H9 (cell line): Measurements from ENCODE around the gene UBA5. TPM values are rescaled to one million over a fixed set of nuclear protein-coding genes. Genes with fewer than 3 reads are reported as not detected.

Experiments used
- DNase-seq: peaks from one replicate; pipeline ENCODE4 v3.0.0-alpha.2; 2017
- H2AFZ ChIP-seq: one replicate; pipeline ENCODE4 v1.6.1; 2013; ENCODE audit warnings: mild to moderate bottlenecking, low read length, control low read depth, moderate library complexity
- H2AK5ac ChIP-seq: 2 replicates; pipeline ENCODE4 v1.6.1; 2013; ENCODE audit warnings: low read length, control low read depth, mixed read lengths; ENCODE audit not compliant: insufficient read length
- H2BK120ac ChIP-seq: one replicate; pipeline ENCODE4 v1.6.1; 2013; ENCODE audit warnings: low read depth, mild to moderate bottlenecking, low read length, control low read depth, inconsistent platforms; ENCODE audit not compliant: poor library complexity, severe bottlenecking
- H2BK12ac ChIP-seq: 2 replicates; pipeline ENCODE4 v1.6.1; 2013; ENCODE audit warnings: low read length, control low read depth, mixed read lengths, low read depth; ENCODE audit not compliant: insufficient read length
- H2BK15ac ChIP-seq: 2 replicates; pipeline ENCODE4 v1.6.1; 2013; ENCODE audit warnings: low read depth, low read length, control low read depth
- H2BK20ac ChIP-seq: one replicate; pipeline ENCODE4 v1.6.1; 2013; ENCODE audit warnings: low read depth, mild to moderate bottlenecking, low read length, control low read depth, inconsistent platforms; ENCODE audit not compliant: poor library complexity, severe bottlenecking
- H2BK5ac ChIP-seq: 2 replicates; pipeline ENCODE4 v1.6.1; 2013; ENCODE audit warnings: low read length, control low read depth, mixed read lengths; ENCODE audit not compliant: insufficient read length
- H3K14ac ChIP-seq: 2 replicates; pipeline ENCODE4 v1.6.1; 2013; ENCODE audit warnings: low read length, control low read depth; ENCODE audit not compliant: insufficient read depth
- H3K18ac ChIP-seq: 2 replicates; pipeline ENCODE4 v1.6.1; 2013; ENCODE audit warnings: low read depth, mild to moderate bottlenecking, mixed read lengths, low read length, control low read depth; ENCODE audit not compliant: insufficient read length
- H3K23ac ChIP-seq: 2 replicates; pipeline ENCODE4 v1.6.1; 2013; ENCODE audit warnings: low read length, control low read depth, mixed read lengths, low read depth; ENCODE audit not compliant: insufficient read length
- H3K23me2 ChIP-seq: 2 replicates; pipeline ENCODE4 v1.6.1; 2013; ENCODE audit warnings: low read depth, mild to moderate bottlenecking, mixed read lengths, low read length, control low read depth; ENCODE audit not compliant: insufficient read length, poor library complexity, severe bottlenecking
- H3K27ac ChIP-seq: 2 replicates; pipeline ENCODE4 v1.5.1; 2013; ENCODE audit warnings: low read length, control low read depth, mixed read lengths, low read depth; ENCODE audit not compliant: insufficient read length
- H3K27me3 ChIP-seq: 2 replicates; pipeline ENCODE4 v1.6.1; 2013; ENCODE audit warnings: low read length, control low read depth, inconsistent platforms; ENCODE audit not compliant: insufficient read depth
- H3K4ac ChIP-seq: 2 replicates; pipeline ENCODE4 v1.6.1; 2013; ENCODE audit warnings: low read depth, mild to moderate bottlenecking, control low read depth, inconsistent platforms, low read length, moderate library complexity
- H3K4me1 ChIP-seq: 2 replicates; pipeline ENCODE4 v1.6.1; 2013; ENCODE audit warnings: low read length, control low read depth, inconsistent platforms; ENCODE audit not compliant: insufficient read depth
- H3K4me2 ChIP-seq: 2 replicates; pipeline ENCODE4 v1.6.1; 2013; ENCODE audit warnings: low read length, control low read depth, mixed read lengths; ENCODE audit not compliant: insufficient read length, insufficient read depth
- H3K56ac ChIP-seq: 2 replicates; pipeline ENCODE4 v1.6.1; 2013; ENCODE audit warnings: low read depth, mild to moderate bottlenecking, mixed read lengths, low read length, control low read depth; ENCODE audit not compliant: insufficient read length
- H3K79me1 ChIP-seq: 2 replicates; pipeline ENCODE4 v1.6.1; 2013; ENCODE audit warnings: low read depth, mild to moderate bottlenecking, moderate library complexity, low read length, control low read depth, inconsistent platforms; ENCODE audit not compliant: insufficient read depth, poor library complexity, severe bottlenecking
- H3K79me2 ChIP-seq: 2 replicates; pipeline ENCODE4 v1.6.1; 2013; ENCODE audit warnings: low read length, control low read depth, inconsistent platforms; ENCODE audit not compliant: insufficient read depth
- H3K9ac ChIP-seq: 2 replicates; pipeline ENCODE4 v1.6.1; 2013; ENCODE audit warnings: low read length, control low read depth, mixed read lengths; ENCODE audit not compliant: insufficient read length; ENCODE audit errors: extremely low read depth
- H3K9me3 ChIP-seq: one replicate; pipeline ENCODE4 v1.6.1; 2013; ENCODE audit warnings: low read depth, low read length, inconsistent platforms; ENCODE audit not compliant: control insufficient read depth
- H3T11ph ChIP-seq: one replicate; pipeline ENCODE4 v1.6.1; 2013; ENCODE audit warnings: mild to moderate bottlenecking, low read length, control low read depth, inconsistent platforms
- H4K20me1 ChIP-seq: one replicate; pipeline ENCODE4 v1.6.1; 2013; ENCODE audit not compliant: control insufficient read depth, insufficient read length, insufficient read depth
- H4K5ac ChIP-seq: 2 replicates; pipeline ENCODE4 v1.6.1; 2013; ENCODE audit warnings: low read depth, mild to moderate bottlenecking, mixed read lengths, low read length, control low read depth; ENCODE audit not compliant: insufficient read length
- H4K8ac ChIP-seq: replicated peaks from 2 replicates; pipeline ENCODE4 v1.6.1; 2013; ENCODE audit warnings: low read length, control low read depth, mixed read lengths, low read depth; ENCODE audit not compliant: insufficient read length
- H4K91ac ChIP-seq: 2 replicates; pipeline ENCODE4 v1.6.1; 2013; ENCODE audit warnings: low read depth, mild to moderate bottlenecking, moderate library complexity, mixed read lengths, low read length, control low read depth; ENCODE audit not compliant: insufficient read length
- H3K27ac Mint-ChIP-seq, 3 experiments: 2 replicates in 2 of 3; 3 replicates in 1 of 3; pipeline ENCODE4 v1.8.0; 2020 to 2021; ENCODE audit warnings: mixed read lengths in 3 of 3, mild to moderate bottlenecking in 1 of 3, moderate library complexity in 1 of 3
- H3K27me3 Mint-ChIP-seq: 2 replicates; pipeline ENCODE4 v1.8.0; 2021; ENCODE audit warnings: low read depth, mild to moderate bottlenecking, moderate library complexity, mixed read lengths
- H3K36me3 Mint-ChIP-seq, 3 experiments: 2 replicates in 2 of 3; 3 replicates in 1 of 3; pipeline ENCODE4 v1.8.0; 2020 to 2021; ENCODE audit warnings: low read depth in 3 of 3, mixed read lengths in 3 of 3; ENCODE audit not compliant: insufficient read depth in 1 of 3
- H3K4me1 Mint-ChIP-seq, 2 experiments: 2 replicates each; pipeline ENCODE4 v1.8.0; 2020; ENCODE audit warnings: mixed read lengths in 2 of 2
- H3K4me3 Mint-ChIP-seq, 2 experiments: 2 replicates in 1 of 2; 3 replicates in 1 of 2; pipeline ENCODE4 v1.8.0; 2020 to 2021; ENCODE audit warnings: mild to moderate bottlenecking in 2 of 2, mixed read lengths in 2 of 2, moderate library complexity in 1 of 2
- H3K9me3 Mint-ChIP-seq, 2 experiments: 2 replicates in 1 of 2; 3 replicates in 1 of 2; pipeline ENCODE4 v1.8.0; 2020; ENCODE audit warnings: mild to moderate bottlenecking in 2 of 2, mixed read lengths in 2 of 2, moderate library complexity in 1 of 2
- CTCF ChIP-seq: fragments of 200-600 bp; sonication (generic); conservative IDR thresholded peaks from 3 replicates; pipeline ENCODE4 v1.8.0; 2021; ENCODE audit warnings: antibody characterized with exemption, mild to moderate bottlenecking
- WGBS: extraction: QIAGEN DNeasy Blood & Tissue Kit; methylation state at CpG from one replicate; pipeline ENCODE4 v1.1.7; 2013; ENCODE audit warnings: missing lambda C conversion rate, low lambda C conversion rate, mixed read lengths; ENCODE audit not compliant: insufficient read length; ENCODE audit errors: extremely low coverage; 5-methylcytosine and 5-hydroxymethylcytosine counted together
- total RNA-seq: library from RNA; stranded (reverse); gene quantifications from 2 replicates; pipeline ENCODE4 v1.2.1, GENCODE V29; 2021

UBA5 gene
- total RNA-seq, 1 experiment from 2014 or later, result 37.7 TPM

GRCh38 chr3:132669256-132669777 lies 9.2 kb downstream of the UBA5 start:
- no peak overlapping the region for H3T11ph ChIP-seq
- H3K56ac ChIP-seq, result no peak overlapping the region
- no peaks in the 10 kb centered on the region for H3K4me1 ChIP-seq
- no peak overlapping the region for H3K14ac ChIP-seq
- no peaks in the 10 kb centered on the region for H3K27me3 Mint-ChIP-seq
- H2BK15ac ChIP-seq, result no peak overlapping the region
- H4K20me1 ChIP-seq, result no peaks in the 10 kb centered on the region
- H3K79me2 ChIP-seq, result no peaks in the 10 kb centered on the region
- H4K91ac ChIP-seq, result no peak overlapping the region
- no CpG with 5 or more reads among the region's 5 CpGs for WGBS
- no peak for DNase-seq
- no peak overlapping the region for H3K4ac ChIP-seq
- H3K27ac Mint-ChIP-seq, result no peak overlapping the region; a peak in 1 of 7 replicates
- no peak overlapping the region for H4K8ac ChIP-seq
- no peak overlapping the region for H2AK5ac ChIP-seq
- no peaks in the 10 kb centered on the region for H3K27me3 ChIP-seq
- no peak overlapping the region for H2AFZ ChIP-seq
- no peak overlapping the region for H2BK5ac ChIP-seq
- H3K79me1 ChIP-seq, result no peaks in the 10 kb centered on the region
- no peak overlapping the region for H2BK12ac ChIP-seq
- H3K23ac ChIP-seq, result no peak overlapping the region
- no peaks in the 10 kb centered on the region for H3K23me2 ChIP-seq
- H3K4me1 Mint-ChIP-seq, result no peaks in the 10 kb centered on the region; a peak in 2 of 4 replicates
- H3K4me2 ChIP-seq, result no peak overlapping the region
- peaks cover 6 to 29% (median 16%) of the 10 kb centered on the region in 3 experiments; a peak in 6 of 7 replicates for H3K36me3 Mint-ChIP-seq
- H3K9me3 Mint-ChIP-seq, result no peaks in the 10 kb centered on the region
- H3K18ac ChIP-seq, result no peak overlapping the region
- no peak overlapping the region for H3K27ac ChIP-seq
- no peak overlapping the region for H3K9ac ChIP-seq
- no peak overlapping the region for H4K5ac ChIP-seq
- H2BK120ac ChIP-seq, result no peak overlapping the region
- H3K9me3 ChIP-seq, result no peaks in the 10 kb centered on the region
- H2BK20ac ChIP-seq, result no peak overlapping the region
- no peak for TF ChIP-seq CTCF
- H3K4me3 Mint-ChIP-seq, result no peak overlapping the region
